Uterus (tissue), 4 donors: ENCODE measurements around the gene SAMD9L. TPM values are rescaled to one million over a fixed set of nuclear protein-coding genes. Genes with fewer than 3 reads are reported as not detected.

ENCODE experiments used
- DNase-seq, 2 donors: peaks; one replicate each; pipeline ENCODE4 v3.0.0-alpha.2; 2019 to 2020
- H3K27ac ChIP-seq, 2 donors: fragments of 200-600 bp; sonication (generic); 1 replicate in 1 of 2; 2 replicates in 1 of 2; pipeline ENCODE4 v1.5.1; 2016 to 2018
- H3K27me3 ChIP-seq, 2 donors: fragments of 200-600 bp; sonication (generic); one replicate each; pipeline ENCODE4 v1.5.1; 2018 to 2019; ENCODE audit warnings: control low read depth in 1 of 2
- H3K36me3 ChIP-seq, 2 donors: fragments of 200-600 bp; sonication (generic); one replicate each; pipeline ENCODE4 v1.5.1; 2019; ENCODE audit warnings: control low read depth in 1 of 2
- H3K4me1 ChIP-seq, 2 donors: fragments of 200-600 bp; sonication (generic); one replicate each; pipeline ENCODE4 v1.5.1; 2018 to 2019; ENCODE audit warnings: control low read depth in 1 of 2
- H3K4me3 ChIP-seq, 2 donors: fragments of 200-600 bp; sonication (generic); 1 replicate in 1 of 2; 2 replicates in 1 of 2; pipeline ENCODE4 v1.5.1; 2018 to 2019; ENCODE audit warnings: mild to moderate bottlenecking in 1 of 2
- H3K9me3 ChIP-seq, 2 donors: fragments of 200-600 bp; sonication (generic); one replicate each; pipeline ENCODE4 v1.5.1; 2019; ENCODE audit warnings: control low read depth in 1 of 2
- POLR2A ChIP-seq, 2 donors: fragments of 450-650 bp; IDR thresholded peaks; one replicate each; pipeline ENCODE4 v1.6.1; 2016; ENCODE audit warnings: antibody characterized with exemption in 2 of 2, mild to moderate bottlenecking in 1 of 2, moderate library complexity in 1 of 2
- intact Hi-C: fragments of 100-400 bp; cut with DNase I; formaldehyde crosslinking; loops from one replicate; pipeline ENCODE4 v1.15.1; 2023; ENCODE audit warnings: low total_unique reads
- total RNA-seq, 4 donors: library from RNA; depleted of rRNA in 3 of 4; stranded (reverse); fragments of >200 nt in 3 of 4; gene quantifications; one replicate each; pipeline versions ENCODE4 v1.1.0 to v1.2.4, GENCODE V29; 2014 to 2023
- TF ChIP-seq, protein P1 (sequence below), 4 experiments: fragments of 200-600 bp in 2 of 4; fragments of 450-650 bp in 2 of 4; sonication (generic) in 2 of 4; IDR thresholded peaks; one replicate each; pipeline ENCODE4 v1.5.1; 2016 to 2019; ENCODE audit warnings: antibody characterized with exemption in 4 of 4, mild to moderate bottlenecking in 2 of 4, moderate library complexity in 1 of 4
- donor health status: DM: yes; HTN: yes; CAD: no.

Gene SAMD9L
- total RNA-seq, 4 donors from 2014 or later, result 5.6 to 30.0 (median 16.0) TPM

DNA sequence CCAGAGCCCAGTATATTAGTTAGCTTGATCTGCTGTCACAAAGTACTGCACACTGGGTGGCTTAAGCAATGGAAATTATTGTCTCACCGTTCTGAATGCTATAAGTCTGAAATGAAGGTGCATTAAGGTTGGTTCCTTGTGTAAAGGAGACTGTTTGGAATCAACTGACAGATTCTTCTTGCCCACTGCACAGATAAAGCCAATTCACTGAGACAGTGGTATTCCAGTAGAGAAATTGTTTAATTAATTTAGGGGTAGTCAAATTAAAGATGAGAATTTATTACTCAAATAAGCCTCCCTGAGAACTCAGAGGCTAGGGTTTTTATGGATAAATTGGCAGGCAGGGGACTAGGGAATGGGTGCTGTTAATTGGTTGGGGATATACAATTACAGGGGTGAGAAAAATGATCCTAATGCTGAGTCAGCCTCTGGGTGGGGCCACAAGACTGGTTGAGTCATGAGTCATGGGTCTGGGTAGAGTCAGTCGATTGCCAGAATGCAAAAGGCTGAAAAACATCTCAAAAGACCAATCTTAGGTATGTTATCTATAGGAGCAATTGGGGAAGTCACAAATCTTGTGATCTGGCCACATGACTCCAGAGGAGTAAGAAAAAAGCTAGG, 23.5 kb upstream of the SAMD9L start:
- H3K27ac ChIP-seq, result no peak overlapping the region
- H3K27me3 ChIP-seq, result no peaks in the 10 kb centered on the region
- H3K4me1 ChIP-seq, result no peaks in the 10 kb centered on the region
- intact Hi-C loops, result no loop called here
- no peaks in the 10 kb centered on the region for H3K9me3 ChIP-seq
- no peaks in the 10 kb centered on the region for H3K36me3 ChIP-seq
- TF ChIP-seq POLR2A (IDR thresholded peaks at IDR 0.05), result no peak
- TF ChIP-seq, protein P1, sequence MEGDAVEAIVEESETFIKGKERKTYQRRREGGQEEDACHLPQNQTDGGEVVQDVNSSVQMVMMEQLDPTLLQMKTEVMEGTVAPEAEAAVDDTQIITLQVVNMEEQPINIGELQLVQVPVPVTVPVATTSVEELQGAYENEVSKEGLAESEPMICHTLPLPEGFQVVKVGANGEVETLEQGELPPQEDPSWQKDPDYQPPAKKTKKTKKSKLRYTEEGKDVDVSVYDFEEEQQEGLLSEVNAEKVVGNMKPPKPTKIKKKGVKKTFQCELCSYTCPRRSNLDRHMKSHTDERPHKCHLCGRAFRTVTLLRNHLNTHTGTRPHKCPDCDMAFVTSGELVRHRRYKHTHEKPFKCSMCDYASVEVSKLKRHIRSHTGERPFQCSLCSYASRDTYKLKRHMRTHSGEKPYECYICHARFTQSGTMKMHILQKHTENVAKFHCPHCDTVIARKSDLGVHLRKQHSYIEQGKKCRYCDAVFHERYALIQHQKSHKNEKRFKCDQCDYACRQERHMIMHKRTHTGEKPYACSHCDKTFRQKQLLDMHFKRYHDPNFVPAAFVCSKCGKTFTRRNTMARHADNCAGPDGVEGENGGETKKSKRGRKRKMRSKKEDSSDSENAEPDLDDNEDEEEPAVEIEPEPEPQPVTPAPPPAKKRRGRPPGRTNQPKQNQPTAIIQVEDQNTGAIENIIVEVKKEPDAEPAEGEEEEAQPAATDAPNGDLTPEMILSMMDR (IDR thresholded peaks at IDR 0.05), result no peak
- H3K4me3 ChIP-seq, result no peak overlapping the region
- no peak for DNase-seq

GRCh38 chr7:93165447-93165846, 17.3 kb upstream of the SAMD9L start:
- Histone ChIP-seq H3K27me3 (no peaks in the 10 kb centered on the region), H3K4me3 (no peak overlapping the region), H3K4me1 (no peaks in the 10 kb centered on the region), H3K27ac (no peak overlapping the region), H3K9me3 (no peaks in the 10 kb centered on the region), H3K36me3 (no peaks in the 10 kb centered on the region)
- DNase-seq, result no peak
- no peak for TF ChIP-seq POLR2A (IDR thresholded peaks at IDR 0.05)
- TF ChIP-seq, protein P1 (IDR thresholded peaks at IDR 0.05), result no peak
- intact Hi-C loops, result no loop called here

GRCh38 chr7:93164766-93165165, 16.6 kb upstream of the SAMD9L start:
- Histone ChIP-seq H3K4me1 (no peaks in the 10 kb centered on the region), H3K9me3 (no peaks in the 10 kb centered on the region), H3K27ac (no peak overlapping the region), H3K36me3 (no peaks in the 10 kb centered on the region), H3K4me3 (no peak overlapping the region), H3K27me3 (no peaks in the 10 kb centered on the region)
- intact Hi-C loops, result no loop called here
- TF ChIP-seq POLR2A (IDR thresholded peaks at IDR 0.05), result no peak
- TF ChIP-seq, protein P1 (IDR thresholded peaks at IDR 0.05), result no peak
- no peak for DNase-seq

- Histone ChIP-seq H3K9me3 (no peaks in the 10 kb centered on the region), H3K27ac (no peak overlapping the region), H3K36me3 (no peaks in the 10 kb centered on the region), H3K27me3 (no peaks in the 10 kb centered on the region), H3K4me1 (no peaks in the 10 kb centered on the region), H3K4me3 (no peak overlapping the region)
- TF ChIP-seq POLR2A (IDR thresholded peaks at IDR 0.05), result no peak
- TF ChIP-seq, protein P1 (IDR thresholded peaks at IDR 0.05), result no peak
- intact Hi-C loops, result no loop called here
- DNase-seq, result no peak
These were observed 13.1 kb upstream of the SAMD9L start for GRCh38 chr7:93161181-93161762.

DNA sequence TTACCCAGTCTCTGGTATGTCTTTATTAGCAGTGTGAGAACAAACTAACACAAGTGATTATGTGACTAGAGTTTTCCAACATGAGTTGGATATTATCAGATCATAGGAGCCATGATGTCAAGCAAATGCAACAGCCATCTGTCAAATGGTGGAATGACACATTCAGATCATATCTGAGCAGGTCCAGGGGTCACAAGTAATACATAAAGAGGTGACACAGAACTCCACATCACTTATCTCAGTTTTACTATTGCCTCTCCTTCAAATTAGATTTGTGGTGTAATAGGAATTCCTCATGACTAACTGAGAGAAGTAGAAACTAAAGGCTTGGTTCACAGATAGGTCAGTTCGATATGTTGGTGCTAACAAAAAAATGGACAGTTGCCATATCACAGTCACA, 12.2 kb upstream of the SAMD9L start:
- H3K27me3 ChIP-seq, result no peaks in the 10 kb centered on the region
- no peaks in the 10 kb centered on the region for H3K36me3 ChIP-seq
- TF ChIP-seq, protein P1 (IDR thresholded peaks at IDR 0.05), result no peak
- no peak for TF ChIP-seq POLR2A (IDR thresholded peaks at IDR 0.05)
- DNase-seq, result no peak
- H3K4me3 ChIP-seq, result no peak overlapping the region
- intact Hi-C loops, result no loop called here
- H3K4me1 ChIP-seq, result no peaks in the 10 kb centered on the region
- H3K9me3 ChIP-seq, result no peaks in the 10 kb centered on the region
- no peak overlapping the region for H3K27ac ChIP-seq
